ENCODE measurements around the gene HADHA. TPM values are rescaled to one million over a fixed set of nuclear protein-coding genes. Genes with fewer than 3 reads are reported as not detected.
"Not testable (repeated sequence)": the region's sequence is repeated elsewhere in the genome, so short reads cannot be mapped to it uniquely, and the experiment has no call there.

The HADHA gene
- total and polyA plus RNA-seq, 7 experiments from 2014 or later, result 83.8 to 150 (median 103) TPM

DNA sequence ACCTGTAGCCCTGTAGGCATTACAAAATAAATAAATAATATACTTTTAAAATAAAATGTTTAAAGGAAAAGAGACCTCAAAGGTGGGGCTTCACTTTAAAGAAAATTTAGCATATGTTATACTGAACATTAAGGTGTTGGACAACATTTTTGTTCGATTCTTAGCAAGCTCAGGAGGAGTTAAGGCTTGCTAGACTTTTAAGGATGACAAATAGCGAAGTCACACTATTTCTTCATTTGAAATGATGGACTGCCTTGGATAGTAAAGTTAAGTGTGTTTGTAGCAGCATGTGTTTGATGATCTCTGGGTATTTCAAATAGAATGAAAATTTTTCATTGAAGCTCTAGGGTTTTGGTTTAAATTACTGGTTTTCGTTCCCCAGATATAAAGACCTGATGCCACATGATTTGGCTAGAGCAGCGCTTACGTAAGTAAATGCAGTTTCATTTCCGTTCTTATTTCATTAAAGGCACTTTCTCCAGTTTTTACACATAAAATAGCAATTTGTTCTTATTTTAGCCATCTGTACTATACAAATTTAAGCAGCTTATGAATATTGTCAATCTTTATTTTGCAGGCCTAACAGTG is 25.2 kb upstream of the HADHA start:
- DNase-seq (no peak), ATAC-seq (peak; percentile 37)
- H3K27me3 Mint-ChIP-seq, result no peaks in the 10 kb centered on the region
- peaks cover 0 to 12% (median 8%) of the 10 kb centered on the region in 5 donors for H3K36me3 Mint-ChIP-seq
- H3K9me3 Mint-ChIP-seq, result no peaks in the 10 kb centered on the region
- peaks cover 0 to 9% (median 0%) of the 10 kb centered on the region in 7 donors for H3K4me1 Mint-ChIP-seq
- Histone ChIP-seq H3K4me1 (ENCODE audit: control insufficient read depth in 2 of 2, insufficient read depth in 2 of 2, low read length in 2 of 2) (no peaks in the 10 kb centered on the region), H3K4me3 (ENCODE audit: low read length) (no peak overlapping the region), H3K9me3 (ENCODE audit: control insufficient read depth in 2 of 3, low read length in 3 of 3) (no peaks in the 10 kb centered on the region), H3K36me3 (ENCODE audit: control insufficient read depth in 2 of 3, insufficient read depth in 3 of 3, low read length in 3 of 3) (peaks cover 0 to 10% (median 0%) of the 10 kb centered on the region in 3 experiments), H3K27ac (ENCODE audit: low read depth, low read length) (no peak overlapping the region), H3K27me3 (ENCODE audit: control insufficient read depth in 2 of 2, insufficient read depth in 2 of 2, low read length in 2 of 2) (no peaks in the 10 kb centered on the region)
- H3K4me3 Mint-ChIP-seq, result no peak overlapping the region
- POLR2A ChIA-PET, result interaction anchor here (0.9 kb wide), 1 partner anchor 496 kb away, joined by 4 read pairs; no protein-coding TSS in a partner anchor
- intact Hi-C loops (cut with micrococcal nuclease), result no loop called here
- peak overlapping the region in 1 of 9 donors; percentile 70 for H3K27ac Mint-ChIP-seq
- CTCF ChIA-PET, result no interaction called here

DNA sequence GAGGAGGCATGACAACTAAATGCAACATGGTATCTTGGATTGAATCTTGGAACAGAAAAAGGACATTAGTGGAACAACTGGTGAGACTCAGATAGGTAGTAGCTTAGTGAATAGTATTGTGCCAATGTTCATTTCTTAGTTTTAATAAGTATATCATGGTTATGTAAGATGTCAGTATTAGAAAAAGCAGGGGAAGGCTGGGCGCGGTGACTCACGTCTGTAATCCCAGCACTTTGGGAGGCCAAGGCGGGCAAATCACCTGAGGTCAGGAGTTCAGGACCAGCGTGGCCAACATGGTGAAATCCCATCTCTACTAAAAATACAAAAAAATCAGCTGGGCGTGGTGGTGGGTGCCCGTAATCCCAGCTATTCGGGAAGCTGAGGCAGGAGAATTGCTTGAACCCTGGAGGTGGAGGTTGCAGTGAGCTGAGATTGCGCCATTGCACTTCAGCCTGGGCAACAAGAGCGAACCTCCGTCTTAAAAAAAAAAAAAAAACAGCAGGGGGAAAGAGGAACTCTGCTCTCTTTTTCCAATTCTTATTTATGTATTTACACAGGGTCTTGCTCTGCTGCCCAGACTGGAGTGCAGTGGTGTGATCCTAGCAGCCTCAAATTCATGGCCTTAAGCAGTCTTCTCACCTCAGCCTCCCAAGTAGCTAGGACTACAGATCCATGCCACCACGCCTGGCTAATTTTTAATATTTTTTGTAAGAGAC is 24.4 kb upstream of the HADHA start:
- H3K27ac ChIP-seq (ENCODE audit: low read depth, low read length); ATAC-seq; H3K9me3 Mint-ChIP-seq; H3K4me3 ChIP-seq (ENCODE audit: low read length); H3K36me3 ChIP-seq (ENCODE audit: control insufficient read depth in 2 of 3, insufficient read depth in 3 of 3, low read length in 3 of 3); H3K27me3 Mint-ChIP-seq; intact Hi-C loops (cut with micrococcal nuclease); CTCF ChIA-PET; H3K4me1 Mint-ChIP-seq; H3K4me3 Mint-ChIP-seq; H3K27ac Mint-ChIP-seq; DNase-seq; H3K9me3 ChIP-seq (ENCODE audit: control insufficient read depth in 2 of 3, low read length in 3 of 3); H3K4me1 ChIP-seq (ENCODE audit: control insufficient read depth in 2 of 2, insufficient read depth in 2 of 2, low read length in 2 of 2); H3K27me3 ChIP-seq (ENCODE audit: control insufficient read depth in 2 of 2, insufficient read depth in 2 of 2, low read length in 2 of 2): not testable (repeated sequence)
- POLR2A ChIA-PET, result interaction anchor here (0.8 kb wide), 1 partner anchor 14 kb away, joined by 7 read pairs; no protein-coding TSS in a partner anchor
- peaks cover 3 to 14% (median 7%) of the 10 kb centered on the region in 5 donors for H3K36me3 Mint-ChIP-seq

DNA sequence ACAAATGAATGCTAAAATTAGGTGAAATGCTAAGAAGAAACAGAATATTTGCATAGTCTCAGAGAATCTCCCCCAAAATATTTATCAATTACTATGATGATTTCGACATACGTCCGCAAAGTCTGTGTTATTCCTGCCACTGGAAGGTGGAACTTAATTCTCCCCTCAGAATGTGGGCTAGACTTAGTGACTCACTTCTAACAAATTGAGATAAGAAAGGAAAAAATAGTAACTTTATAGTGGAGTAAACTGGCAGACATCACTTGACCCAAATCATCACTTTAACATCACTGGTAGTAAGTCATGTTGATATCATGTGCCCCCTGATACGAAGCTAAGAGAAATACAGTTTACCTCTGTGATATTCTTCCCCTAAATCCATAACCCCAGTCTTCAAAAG is 23.8 kb upstream of the HADHA start:
- Mint-ChIP-seq H3K4me1 (peaks cover 0 to 9% (median 0%) of the 10 kb centered on the region in 7 donors), H3K27ac (no peak overlapping the region), H3K27me3 (no peaks in the 10 kb centered on the region), H3K36me3 (peaks cover 4 to 17% (median 7%) of the 10 kb centered on the region in 5 donors), H3K4me3 (no peak overlapping the region), H3K9me3 (no peaks in the 10 kb centered on the region)
- no peak overlapping the region for H3K4me3 ChIP-seq (ENCODE audit: low read length)
- no peaks in the 10 kb centered on the region for H3K4me1 ChIP-seq (ENCODE audit: control insufficient read depth in 2 of 2, insufficient read depth in 2 of 2, low read length in 2 of 2)
- H3K9me3 ChIP-seq (ENCODE audit: control insufficient read depth in 2 of 3, low read length in 3 of 3), result no peaks in the 10 kb centered on the region
- H3K27me3 ChIP-seq (ENCODE audit: control insufficient read depth in 2 of 2, insufficient read depth in 2 of 2, low read length in 2 of 2), result no peaks in the 10 kb centered on the region
- ChIA-PET POLR2A (interaction anchor here (0.8 kb wide), 1 partner anchor 14 kb away, joined by 7 read pairs; no protein-coding TSS in a partner anchor), CTCF (no interaction called here)
- DNase-seq (no peak), ATAC-seq (no peak)
- no peak overlapping the region for H3K27ac ChIP-seq (ENCODE audit: low read depth, low read length)
- H3K36me3 ChIP-seq (ENCODE audit: control insufficient read depth in 2 of 3, insufficient read depth in 3 of 3, low read length in 3 of 3), result peaks cover 0 to 11% (median 0%) of the 10 kb centered on the region in 3 experiments
- intact Hi-C loops (cut with micrococcal nuclease), result no loop called here

DNA sequence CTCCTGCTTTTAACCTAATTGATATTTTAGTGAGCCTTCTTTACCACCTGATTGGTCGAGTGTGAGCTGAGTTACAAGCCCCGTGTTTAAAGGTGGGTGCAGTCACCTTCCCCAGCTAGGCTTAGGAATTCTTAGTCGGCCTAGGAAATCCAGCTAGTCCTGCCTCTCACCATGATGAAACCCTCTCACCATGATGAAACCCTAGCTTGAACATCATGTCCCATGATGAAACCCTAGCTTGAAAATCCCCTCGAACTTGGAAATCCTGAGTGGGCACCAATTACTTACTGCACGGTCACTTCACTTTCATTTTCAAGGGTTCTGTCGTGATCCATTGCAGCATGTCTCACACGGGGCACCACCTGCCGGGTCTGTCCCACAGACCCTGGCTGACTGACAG is 14.4 kb upstream of the HADHA start:
- DNase-seq; H3K27me3 ChIP-seq (ENCODE audit: control insufficient read depth in 2 of 2, insufficient read depth in 2 of 2, low read length in 2 of 2); H3K9me3 ChIP-seq (ENCODE audit: control insufficient read depth in 2 of 3, low read length in 3 of 3); H3K4me3 ChIP-seq (ENCODE audit: low read length); ATAC-seq; H3K9me3 Mint-ChIP-seq; H3K4me3 Mint-ChIP-seq; intact Hi-C loops (cut with micrococcal nuclease); H3K27me3 Mint-ChIP-seq; H3K27ac ChIP-seq (ENCODE audit: low read depth, low read length); CTCF ChIA-PET; H3K27ac Mint-ChIP-seq; H3K4me1 ChIP-seq (ENCODE audit: control insufficient read depth in 2 of 2, insufficient read depth in 2 of 2, low read length in 2 of 2): not testable (repeated sequence)
- Mint-ChIP-seq H3K4me1 (peaks cover 0 to 16% (median 5%) of the 10 kb centered on the region in 7 donors), H3K36me3 (peaks cover 0 to 38% (median 17%) of the 10 kb centered on the region in 5 donors)
- peaks cover 5 to 42% (median 6%) of the 10 kb centered on the region in 3 experiments for H3K36me3 ChIP-seq (ENCODE audit: control insufficient read depth in 2 of 3, insufficient read depth in 3 of 3, low read length in 3 of 3)
- POLR2A ChIA-PET, result interaction anchor here (1.2 kb wide), 1 partner anchor 9 kb away, joined by 3 read pairs; no protein-coding TSS in a partner anchor

DNA sequence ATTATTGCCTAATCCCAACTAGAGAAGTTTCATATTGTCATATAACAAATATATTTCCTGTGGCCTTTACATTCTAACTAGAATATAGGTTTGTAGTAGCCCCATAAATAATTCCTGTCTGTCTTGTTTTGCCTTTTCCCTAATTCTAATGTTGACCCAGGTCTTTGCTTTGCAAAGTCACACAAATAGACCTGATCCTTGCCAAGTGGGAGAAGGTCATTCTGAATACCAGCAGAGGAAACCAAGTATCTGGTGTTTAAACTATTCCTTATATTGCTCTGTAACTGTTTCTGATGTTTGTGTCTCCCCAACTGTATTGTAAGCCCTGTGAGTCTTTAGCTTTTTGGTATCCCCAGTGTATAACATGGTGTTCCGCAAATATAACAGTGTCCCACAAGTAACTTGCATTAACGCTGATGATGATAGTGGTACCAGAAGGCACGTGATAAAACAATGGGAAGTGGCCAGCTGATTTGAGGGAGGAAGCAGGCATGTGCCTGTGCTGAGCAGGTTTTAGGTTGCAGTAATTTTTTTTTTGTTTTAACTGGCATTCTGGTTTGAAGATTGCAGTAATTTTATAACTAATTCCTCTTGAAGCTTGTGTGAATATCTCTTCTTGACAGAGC is 11.4 kb upstream of the HADHA start:
- Histone ChIP-seq H3K4me1 (ENCODE audit: control insufficient read depth in 2 of 2, insufficient read depth in 2 of 2, low read length in 2 of 2) (no peaks in the 10 kb centered on the region), H3K27me3 (ENCODE audit: control insufficient read depth in 2 of 2, insufficient read depth in 2 of 2, low read length in 2 of 2) (no peaks in the 10 kb centered on the region), H3K4me3 (ENCODE audit: low read length) (no peak overlapping the region), H3K9me3 (ENCODE audit: control insufficient read depth in 2 of 3, low read length in 3 of 3) (no peaks in the 10 kb centered on the region), H3K27ac (ENCODE audit: low read depth, low read length) (no peak overlapping the region), H3K36me3 (ENCODE audit: control insufficient read depth in 2 of 3, insufficient read depth in 3 of 3, low read length in 3 of 3) (peaks cover 0 to 31% (median 5%) of the 10 kb centered on the region in 3 experiments)
- intact Hi-C loops (cut with micrococcal nuclease), result no loop called here
- ChIA-PET POLR2A (interaction anchor here (0.8 kb wide), 1 partner anchor 13 kb away, joined by 3 read pairs; no protein-coding TSS in a partner anchor), CTCF (no interaction called here)
- Mint-ChIP-seq H3K36me3 (peaks cover 0 to 30% (median 11%) of the 10 kb centered on the region in 5 donors), H3K27me3 (no peaks in the 10 kb centered on the region), H3K27ac (no peak overlapping the region), H3K4me1 (peaks cover 9 to 41% (median 24%) of the 10 kb centered on the region in 7 donors), H3K9me3 (no peaks in the 10 kb centered on the region), H3K4me3 (no peak overlapping the region)
- DNase-seq (no peak), ATAC-seq (peak; percentile 37)

DNA sequence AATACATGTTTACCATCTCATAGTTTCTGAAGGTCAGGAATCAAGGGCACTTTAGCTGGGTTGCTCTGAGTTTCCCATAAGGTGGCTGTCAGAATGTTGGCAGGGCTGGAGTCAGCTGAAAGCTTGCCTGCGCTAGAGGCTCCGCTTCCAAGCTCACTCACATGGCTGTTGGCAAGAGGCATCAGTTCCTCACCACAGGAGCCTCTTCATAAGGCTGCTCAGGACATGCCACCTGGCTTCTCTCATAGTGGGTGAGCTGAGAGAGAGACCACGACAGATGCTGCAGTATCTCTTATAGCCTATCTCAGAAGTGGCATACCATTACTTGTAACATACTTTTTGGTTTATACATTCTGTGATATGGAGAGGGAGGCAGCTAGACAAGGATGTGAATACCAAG is 7.5 kb upstream of the HADHA start:
- Mint-ChIP-seq H3K27me3 (no peaks in the 10 kb centered on the region), H3K4me1 (peaks cover 18 to 58% (median 44%) of the 10 kb centered on the region in 7 donors), H3K4me3 (peak overlapping the region in 1 of 10 donors; percentile 1), H3K36me3 (peaks cover 0 to 13% (median 2%) of the 10 kb centered on the region in 5 donors), H3K27ac (peak overlapping the region in 2 of 9 donors; percentile 13 to 32), H3K9me3 (no peaks in the 10 kb centered on the region)
- ATAC-seq (no peak), DNase-seq (no peak)
- H3K27me3 ChIP-seq (ENCODE audit: control insufficient read depth in 2 of 2, insufficient read depth in 2 of 2, low read length in 2 of 2), result no peaks in the 10 kb centered on the region
- POLR2A ChIA-PET, result interaction anchor here (1.3 kb wide), 1 partner anchor 48 kb away, joined by 3 read pairs; no protein-coding TSS in a partner anchor
- no peak overlapping the region for H3K4me3 ChIP-seq (ENCODE audit: low read length)
- intact Hi-C loops (cut with micrococcal nuclease), result no loop called here
- H3K36me3 ChIP-seq (ENCODE audit: control insufficient read depth in 2 of 3, insufficient read depth in 3 of 3, low read length in 3 of 3), result no peaks in the 10 kb centered on the region
- H3K9me3 ChIP-seq (ENCODE audit: control insufficient read depth in 2 of 3, low read length in 3 of 3), result no peaks in the 10 kb centered on the region
- H3K4me1 ChIP-seq (ENCODE audit: control insufficient read depth in 2 of 2, insufficient read depth in 2 of 2, low read length in 2 of 2), result peaks cover 0 to 3% of the 10 kb centered on the region in 2 donors
- CTCF ChIA-PET, result no interaction called here
- no peak overlapping the region for H3K27ac ChIP-seq (ENCODE audit: low read depth, low read length)

All from naive thymus-derived CD4-positive, alpha-beta T cell (primary cell).